GM23248 (cell line): ENCODE data around the gene UMAD1. TPM values are rescaled to one million over a fixed set of nuclear protein-coding genes. Genes with fewer than 3 reads are reported as not detected.

Source experiments
- DNase-seq: peaks from one replicate; pipeline ENCODE4 v3.0.0-alpha.2; 2015
- H2AFZ ChIP-seq: fragments of 200-600 bp; sonication (generic); 2 replicates; pipeline ENCODE4 v1.6.1; 2016; ENCODE audit warnings: antibody characterized with exemption
- H3F3A ChIP-seq: fragments of 200-600 bp; sonication (generic); 2 replicates; pipeline ENCODE4 v1.6.1; 2016; ENCODE audit warnings: mild to moderate bottlenecking, antibody characterized with exemption, mixed run types; ENCODE audit not compliant: insufficient read depth
- H3K27ac ChIP-seq: fragments of 200-600 bp; sonication (generic); 2 replicates; pipeline ENCODE4 v1.5.1; 2016; ENCODE audit warnings: mild to moderate bottlenecking
- H3K27me3 ChIP-seq: fragments of 200-600 bp; sonication (generic); replicated peaks from 2 replicates; pipeline ENCODE4 v1.6.1; 2016; ENCODE audit warnings: mild to moderate bottlenecking; ENCODE audit not compliant: insufficient read depth
- H3K36me3 ChIP-seq: fragments of 200-600 bp; sonication (generic); 2 replicates; pipeline ENCODE4 v1.6.1; 2016; ENCODE audit warnings: low read depth, mild to moderate bottlenecking
- H3K4me1 ChIP-seq: fragments of 200-600 bp; sonication (generic); 2 replicates; pipeline ENCODE4 v1.6.1; 2016; ENCODE audit warnings: mild to moderate bottlenecking; ENCODE audit not compliant: insufficient read depth
- H3K4me2 ChIP-seq: fragments of 200-600 bp; sonication (generic); one replicate; pipeline ENCODE4 v1.6.1; 2016; ENCODE audit warnings: mild to moderate bottlenecking; ENCODE audit not compliant: unreplicated experiment
- H3K4me3 ChIP-seq: fragments of 200-600 bp; sonication (generic); 2 replicates; pipeline ENCODE4 v1.5.1; 2016; ENCODE audit warnings: mild to moderate bottlenecking
- H3K79me2 ChIP-seq: fragments of 200-600 bp; sonication (generic); 2 replicates; pipeline ENCODE4 v1.6.1; 2016; ENCODE audit warnings: mild to moderate bottlenecking; ENCODE audit not compliant: insufficient read depth
- H3K9ac ChIP-seq: fragments of 200-600 bp; sonication (generic); 2 replicates; pipeline ENCODE4 v1.6.1; 2016; ENCODE audit warnings: mild to moderate bottlenecking
- H3K9me2 ChIP-seq: fragments of 200-600 bp; sonication (generic); 2 replicates; pipeline ENCODE4 v1.6.1; 2016; ENCODE audit warnings: mixed run types, mild to moderate bottlenecking, moderate library complexity; ENCODE audit not compliant: insufficient read depth
- H3K9me3 ChIP-seq: fragments of 200-600 bp; sonication (generic); one replicate; pipeline ENCODE4 v1.6.1; 2017; ENCODE audit warnings: low read depth
- H4K20me1 ChIP-seq: fragments of 200-600 bp; sonication (generic); 2 replicates; pipeline ENCODE4 v1.6.0; 2016; ENCODE audit not compliant: insufficient read depth
- EZH2 ChIP-seq: fragments of 200-600 bp; sonication (generic); IDR thresholded peaks from 2 replicates; pipeline ENCODE4 v1.6.1; 2018; ENCODE audit warnings: antibody characterized with exemption, mild to moderate bottlenecking; ENCODE audit not compliant: insufficient read depth, poor library complexity, severe bottlenecking
- EZH2phosphoT487 ChIP-seq: fragments of 200-600 bp; sonication (generic); IDR thresholded peaks from 2 replicates; pipeline ENCODE4 v1.6.1; 2018; ENCODE audit warnings: antibody characterized with exemption, moderate library complexity, mild to moderate bottlenecking, low read depth; ENCODE audit not compliant: insufficient read depth
- WGBS, 2 experiments: methylation state at CpG; one replicate each; pipeline ENCODE4 v1.1.6; 2015 to 2017; ENCODE audit warnings: low lambda C conversion rate in 2 of 2, low coverage in 1 of 2; ENCODE audit errors: missing lambda C conversion rate in 2 of 2; 5-methylcytosine and 5-hydroxymethylcytosine counted together
- in situ Hi-C: fragments of 300-500 bp; cut with MboI; formaldehyde crosslinking; loops from 2 replicates; pipeline ENCODE4 v1.15.0; 2020
- polyA plus RNA-seq: library from polyadenylated mRNA; unstranded; fragments of >200 nt; fragmentation: Nextera tagmentation; extraction: Ambion mirVana; gene quantifications from 2 replicates; pipeline ENCODE4 v1.2.1, GENCODE V29; 2016
- small RNA-seq: library from RNA; depleted of rRNA; stranded (forward); fragments of <200 nt; gene quantifications from one replicate; pipeline ENCODE3, GENCODE V24; 2014; ENCODE audit warnings: low read depth, low replicate concordance
- total RNA-seq: library from RNA; depleted of rRNA; stranded (reverse); fragments of >200 nt; shearing (Covaris generic); gene quantifications from 2 replicates; pipeline ENCODE4 v1.2.3, GENCODE V29; 2014; rRNA removed

UMAD1 gene
- total and polyA plus RNA-seq, 2 experiments from 2014 or later, result 11.8 to 18.6 TPM

GRCh38 chr7:7922684-7923385 lies 282.3 kb downstream of the UMAD1 start:
- H3K9me2 ChIP-seq, result no peaks in the 10 kb centered on the region
- TF ChIP-seq EZH2, result no peak
- no peak for TF ChIP-seq EZH2phosphoT487
- no peaks in the 10 kb centered on the region for H3K27me3 ChIP-seq
- H3F3A ChIP-seq, result no peaks in the 10 kb centered on the region
- H3K79me2 ChIP-seq, result no peaks in the 10 kb centered on the region
- H3K4me1 ChIP-seq, result no peaks in the 10 kb centered on the region
- no peaks in the 10 kb centered on the region for H4K20me1 ChIP-seq
- no peaks in the 10 kb centered on the region for H3K36me3 ChIP-seq
- H3K4me2 ChIP-seq, result no peak overlapping the region
- no peak for DNase-seq
- no peak overlapping the region for H3K27ac ChIP-seq
- H3K9ac ChIP-seq, result no peak overlapping the region
- no peak overlapping the region for H3K4me3 ChIP-seq
- in situ Hi-C loops, result no loop called here
- no peak overlapping the region for H2AFZ ChIP-seq
- H3K9me3 ChIP-seq, result no peaks in the 10 kb centered on the region
- WGBS, 2 experiments, result 55 to 62% methylated on average over 7 of the region's 7 CpGs

GRCh38 chr7:7923818-7924217 lies 283.3 kb downstream of the UMAD1 start:
- Histone ChIP-seq H3K27me3 (no peaks in the 10 kb centered on the region), H3K9me3 (no peaks in the 10 kb centered on the region), H4K20me1 (no peaks in the 10 kb centered on the region), H3F3A (no peaks in the 10 kb centered on the region), H3K79me2 (no peaks in the 10 kb centered on the region), H3K9me2 (no peaks in the 10 kb centered on the region), H3K27ac (no peak overlapping the region), H3K9ac (no peak overlapping the region), H3K36me3 (no peaks in the 10 kb centered on the region), H3K4me3 (no peak overlapping the region), H3K4me1 (no peaks in the 10 kb centered on the region), H2AFZ (no peak overlapping the region), H3K4me2 (no peak overlapping the region)
- no peak for TF ChIP-seq EZH2phosphoT487
- no peak for TF ChIP-seq EZH2
- DNase-seq, result no peak
- WGBS, 2 experiments, result 52 to 67% methylated on average over 1 of the region's 1 CpG
- in situ Hi-C loops, result no loop called here

DNA sequence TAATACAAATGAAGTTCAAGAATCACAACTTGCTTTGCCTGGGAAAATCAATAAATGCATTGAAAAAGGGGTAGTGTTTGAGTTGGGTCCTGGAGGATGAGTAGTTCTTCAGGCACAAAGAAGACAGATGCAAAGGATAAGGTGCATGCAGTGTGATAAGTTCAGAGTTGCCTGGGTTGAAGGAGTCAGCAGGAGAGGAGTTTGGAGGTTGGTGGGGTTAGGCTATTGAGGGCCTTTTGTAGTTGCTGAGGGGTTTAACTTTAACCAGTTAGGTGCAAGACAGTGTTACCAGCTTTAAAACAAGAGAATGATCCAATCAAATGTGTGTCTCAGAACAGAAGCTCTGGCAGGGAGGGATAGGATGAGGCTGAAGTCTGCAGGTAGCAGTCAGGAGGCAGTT lies 283.8 kb downstream of the UMAD1 start:
- TF ChIP-seq EZH2, result no peak
- Histone ChIP-seq H3F3A (no peaks in the 10 kb centered on the region), H2AFZ (no peak overlapping the region), H3K4me1 (no peaks in the 10 kb centered on the region), H3K79me2 (no peaks in the 10 kb centered on the region), H3K4me3 (no peak overlapping the region), H3K9ac (no peak overlapping the region), H4K20me1 (no peaks in the 10 kb centered on the region), H3K27me3 (no peaks in the 10 kb centered on the region), H3K9me3 (no peaks in the 10 kb centered on the region), H3K27ac (no peak overlapping the region), H3K9me2 (no peaks in the 10 kb centered on the region), H3K36me3 (no peaks in the 10 kb centered on the region), H3K4me2 (no peak overlapping the region)
- no peak for DNase-seq
- in situ Hi-C loops, result no loop called here

Small RNA genes lying within 50 kb of the gene (small RNA-seq; reads per million reads assigned to genes)
- gene RNU6-534P, result not detected

Other genes with a start within 250 kb of the UMAD1 start
- not detected in 2 replicates for gene COL28A1, start 104.9 kb upstream of the UMAD1 start, total RNA-seq
- gene COL28A1, start 104.9 kb upstream of the UMAD1 start, polyA plus RNA-seq, result not detected in 2 replicates
- gene MIOS, start 73.9 kb upstream of the UMAD1 start, total RNA-seq, result 29.7 and 47.8 TPM in 2 replicates
- gene MIOS, start 73.9 kb upstream of the UMAD1 start, polyA plus RNA-seq, result 12.4 and 13.3 TPM in 2 replicates
- gene RPA3, start 77.9 kb downstream of the UMAD1 start, total RNA-seq, result 5.8 and 16.3 TPM in 2 replicates
- 71.8 and 78.7 TPM in 2 replicates for gene RPA3, start 77.9 kb downstream of the UMAD1 start, polyA plus RNA-seq